C4-2B (cell line): Measurements from ENCODE around the gene AGAP1.

Source experiments
- H3K27ac ChIP-seq: fragments of 450-650 bp; 2 replicates; pipeline ENCODE4 v1.5.1; 2017
- CTCF ChIP-seq: fragments of 450-650 bp; conservative IDR thresholded peaks from 2 replicates; pipeline ENCODE4 v1.5.1; 2017; ENCODE audit warnings: mild to moderate bottlenecking
- ZFX ChIP-seq: fragments of 450-650 bp; IDR thresholded peaks from 2 replicates; pipeline ENCODE4 v1.6.1; 2017

The AGAP1 gene

GRCh38 chr2:235810252-235810651 is 316.4 kb downstream of the AGAP1 start:
- TF ChIP-seq ZFX (no peak), CTCF (no peak)
- H3K27ac ChIP-seq, result no peak overlapping the region

GRCh38 chr2:235810846-235811245 is 317.0 kb downstream of the AGAP1 start:
- no peak overlapping the region for H3K27ac ChIP-seq
- TF ChIP-seq ZFX (no peak), CTCF (no peak)

- no peak overlapping the region for H3K27ac ChIP-seq
Measured at GRCh38 chr2:235811446-235812184, 317.8 kb downstream of the AGAP1 start.

GRCh38 chr2:235812185-235812665 is 318.4 kb downstream of the AGAP1 start:
- TF ChIP-seq CTCF (no peak), ZFX (no peak)
- H3K27ac ChIP-seq, result no peak overlapping the region

More at GRCh38 chr2:235811446-235812184, 317.8 kb downstream of the AGAP1 start:
- TF ChIP-seq CTCF, result no peak
- TF ChIP-seq ZFX, result no peak

- TF ChIP-seq ZFX, result no peak
- no peak for TF ChIP-seq CTCF
- H3K27ac ChIP-seq, result no peak overlapping the region
Measured at GRCh38 chr2:235813398-235813797, 319.6 kb downstream of the AGAP1 start.

- TF ChIP-seq ZFX (no peak), CTCF (no peak)
- no peak overlapping the region for H3K27ac ChIP-seq
Measured at GRCh38 chr2:235820571-235820970, 326.7 kb downstream of the AGAP1 start.

- TF ChIP-seq CTCF (no peak), ZFX (no peak)
- H3K27ac ChIP-seq, result no peak overlapping the region
Measured at GRCh38 chr2:235824331-235824730, 330.5 kb downstream of the AGAP1 start.
